ENCODE measurements around the gene NLN.

- TF ChIP-seq, protein P1, sequence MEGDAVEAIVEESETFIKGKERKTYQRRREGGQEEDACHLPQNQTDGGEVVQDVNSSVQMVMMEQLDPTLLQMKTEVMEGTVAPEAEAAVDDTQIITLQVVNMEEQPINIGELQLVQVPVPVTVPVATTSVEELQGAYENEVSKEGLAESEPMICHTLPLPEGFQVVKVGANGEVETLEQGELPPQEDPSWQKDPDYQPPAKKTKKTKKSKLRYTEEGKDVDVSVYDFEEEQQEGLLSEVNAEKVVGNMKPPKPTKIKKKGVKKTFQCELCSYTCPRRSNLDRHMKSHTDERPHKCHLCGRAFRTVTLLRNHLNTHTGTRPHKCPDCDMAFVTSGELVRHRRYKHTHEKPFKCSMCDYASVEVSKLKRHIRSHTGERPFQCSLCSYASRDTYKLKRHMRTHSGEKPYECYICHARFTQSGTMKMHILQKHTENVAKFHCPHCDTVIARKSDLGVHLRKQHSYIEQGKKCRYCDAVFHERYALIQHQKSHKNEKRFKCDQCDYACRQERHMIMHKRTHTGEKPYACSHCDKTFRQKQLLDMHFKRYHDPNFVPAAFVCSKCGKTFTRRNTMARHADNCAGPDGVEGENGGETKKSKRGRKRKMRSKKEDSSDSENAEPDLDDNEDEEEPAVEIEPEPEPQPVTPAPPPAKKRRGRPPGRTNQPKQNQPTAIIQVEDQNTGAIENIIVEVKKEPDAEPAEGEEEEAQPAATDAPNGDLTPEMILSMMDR (IDR thresholded peaks at IDR 0.05): no peak
- no peak for TF ChIP-seq EZH2 (IDR thresholded peaks at IDR 0.05)
- TF ChIP-seq EZH2phosphoT487 (IDR thresholded peaks at IDR 0.05): no peak
Measured at GRCh38 chr5:65813174-65813573, 91.2 kb downstream of the NLN start.

Data from neural progenitor cell (in vitro differentiated cells).